ENCODE data around the gene IFNL1.
"Not testable (repeated sequence)": the region's sequence is repeated elsewhere in the genome, so short reads cannot be mapped to it uniquely, and the experiment has no call there.

The IFNL1 gene

DNA sequence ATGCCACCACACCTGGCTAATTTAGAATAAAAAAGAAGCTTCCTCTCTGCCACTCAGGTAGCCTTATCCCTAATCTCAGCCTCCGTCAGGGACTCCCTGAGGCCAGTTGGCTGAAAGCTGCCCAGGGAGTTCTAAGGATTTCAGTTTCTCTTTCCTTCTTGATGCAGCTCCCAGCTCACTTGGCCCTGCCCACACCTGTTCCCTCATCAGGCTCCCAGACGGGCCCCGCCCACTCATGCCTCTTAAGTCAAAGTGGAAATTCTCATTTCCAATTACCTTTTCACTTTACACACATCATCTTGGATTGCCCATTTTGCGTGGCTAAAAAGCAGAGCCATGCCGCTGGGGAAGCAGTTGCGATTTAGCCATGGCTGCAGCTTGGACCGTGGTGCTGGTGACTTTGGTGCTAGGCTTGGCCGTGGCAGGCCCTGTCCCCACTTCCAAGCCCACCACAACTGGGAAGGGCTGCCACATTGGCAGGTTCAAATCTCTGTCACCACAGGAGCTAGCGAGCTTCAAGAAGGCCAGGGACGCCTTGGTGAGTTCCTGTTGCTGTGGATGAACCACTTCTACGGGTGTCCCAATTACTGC, at the start of gene IFNL1:
Gene IFNL1 (plus strand): TSS at position 353 of the 591 bp plus-strand sequence. CDS start 15 bp downstream, at position 368.
- no peak for DNase-seq

DNA sequence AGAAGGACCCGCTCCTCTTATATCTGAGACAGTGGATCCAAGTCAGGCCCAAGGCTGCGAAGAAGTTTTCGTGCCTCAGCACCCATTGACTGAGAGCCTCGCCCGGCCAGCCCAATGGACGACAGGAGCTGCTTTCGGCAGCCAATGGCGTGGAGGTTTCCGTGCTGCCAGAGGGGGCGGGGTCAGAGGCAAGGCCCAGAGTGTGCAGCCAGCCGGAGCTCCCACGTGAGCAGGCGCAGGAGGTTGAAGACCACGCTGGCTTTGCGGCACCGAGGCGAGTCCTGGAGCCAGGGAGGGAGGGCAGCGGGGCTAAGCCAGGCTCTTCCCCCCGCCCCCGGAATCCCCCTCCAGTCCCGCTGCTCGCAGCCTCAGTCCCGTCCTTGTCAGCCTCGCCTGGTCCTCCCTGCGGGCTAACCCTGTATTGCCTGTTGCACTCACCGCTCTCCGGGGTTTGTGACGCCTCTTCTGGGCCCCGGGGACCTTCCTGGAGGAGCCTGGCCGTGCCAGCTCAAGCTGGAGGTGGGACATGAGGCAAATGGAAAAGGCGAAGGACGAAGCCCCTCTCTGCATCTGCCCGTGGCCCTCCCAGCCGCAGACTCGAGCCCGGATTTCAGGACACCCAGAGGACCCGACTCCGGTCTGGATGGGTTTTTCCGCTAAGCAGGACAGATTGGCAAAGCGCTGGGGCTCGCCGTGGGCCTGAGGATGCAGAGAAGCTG, 49.1 kb upstream of the IFNL1 start:
- peak; percentile 52 for DNase-seq

DNA sequence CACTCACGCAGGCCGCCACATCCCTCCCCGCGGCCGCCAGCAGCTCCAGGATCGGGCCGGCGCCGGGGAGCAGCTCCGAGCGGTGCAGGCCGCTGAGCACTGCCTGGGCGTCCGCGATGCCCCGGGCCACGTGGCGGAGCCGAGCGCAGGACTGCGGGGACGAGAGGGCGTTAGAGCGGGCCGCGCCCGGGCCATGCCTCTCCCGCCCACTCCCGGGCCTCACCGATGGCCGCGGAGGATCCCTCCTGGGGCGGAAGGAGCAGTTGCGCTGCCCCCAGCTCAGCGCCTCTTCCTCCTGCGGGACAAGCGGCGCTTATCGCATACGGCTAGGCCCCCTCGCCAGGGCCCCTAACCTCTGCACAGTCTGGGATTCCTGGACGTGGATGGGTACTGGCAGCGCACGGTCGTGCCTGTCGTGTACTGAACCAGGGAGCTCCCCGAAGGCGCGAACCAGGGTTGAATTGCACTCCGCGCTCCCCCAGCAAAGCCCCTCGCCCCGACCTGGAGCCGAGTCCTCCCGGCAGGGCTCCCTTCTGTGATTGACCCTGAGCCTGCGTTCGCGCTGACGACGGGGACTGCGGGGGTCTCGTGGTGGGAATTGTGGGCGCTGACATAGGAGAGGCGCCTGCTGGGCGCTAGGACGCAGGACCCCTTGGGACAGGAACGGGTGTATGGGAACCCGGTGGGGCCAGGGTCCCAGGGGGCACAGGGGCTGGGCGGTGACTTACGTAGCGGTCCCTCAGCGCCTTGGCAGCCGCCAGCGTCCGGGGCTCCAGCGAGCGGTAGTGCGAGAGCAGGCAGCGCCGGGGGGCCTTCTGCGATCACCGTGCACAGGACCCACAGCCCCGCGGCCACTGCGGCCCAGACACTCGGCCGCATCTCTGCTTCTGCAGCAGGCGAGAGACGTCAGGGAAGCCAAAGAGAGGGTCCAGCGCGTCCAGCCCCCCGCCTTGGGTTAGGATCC, 48.2 kb upstream of the IFNL1 start:
- no peak for DNase-seq

DNA sequence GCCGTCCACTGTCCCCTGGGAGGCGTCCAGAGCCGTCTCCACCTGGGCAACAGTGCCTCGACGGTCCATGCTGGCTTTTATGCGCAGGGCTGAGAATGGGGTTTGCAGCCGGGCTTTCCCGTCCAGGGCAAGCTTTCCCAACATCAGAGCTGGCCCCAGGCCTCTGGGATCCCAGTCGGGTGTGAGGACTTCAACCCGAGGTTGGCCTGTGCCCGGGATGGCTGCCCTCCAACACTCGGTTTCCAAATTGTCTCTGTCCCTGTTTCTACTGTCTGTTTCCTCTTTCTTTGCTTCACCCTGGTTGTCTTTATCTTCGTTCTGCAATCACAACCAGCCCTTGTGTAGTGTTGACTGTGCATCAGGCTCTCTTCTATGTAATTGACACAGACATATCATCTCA, 47.4 kb upstream of the IFNL1 start, which contains the start of gene IFNL4:
Gene IFNL4 (minus strand): TSS at position 51 of the 400 bp plus-strand sequence.
- no peak for DNase-seq

DNA sequence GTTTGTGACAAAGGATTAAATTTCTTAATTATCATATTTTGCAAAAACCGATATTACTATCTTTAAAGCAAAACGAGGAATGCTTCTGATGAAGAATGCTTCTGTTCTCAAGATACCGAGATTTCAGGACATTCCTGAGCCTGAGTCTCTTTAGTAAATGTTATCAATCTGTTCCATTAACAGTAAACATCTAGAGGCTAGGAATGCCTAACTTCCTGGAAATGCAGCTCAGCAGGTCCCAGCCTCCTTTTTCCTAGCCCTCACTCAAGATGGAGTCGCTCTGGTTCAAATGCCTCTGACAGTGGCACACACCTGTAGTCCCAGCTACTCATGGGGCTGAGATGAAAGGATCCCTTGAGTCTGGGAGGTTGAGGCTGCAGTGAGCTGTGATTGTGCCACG, 45.1 kb upstream of the IFNL1 start:
- no peak for DNase-seq

DNA sequence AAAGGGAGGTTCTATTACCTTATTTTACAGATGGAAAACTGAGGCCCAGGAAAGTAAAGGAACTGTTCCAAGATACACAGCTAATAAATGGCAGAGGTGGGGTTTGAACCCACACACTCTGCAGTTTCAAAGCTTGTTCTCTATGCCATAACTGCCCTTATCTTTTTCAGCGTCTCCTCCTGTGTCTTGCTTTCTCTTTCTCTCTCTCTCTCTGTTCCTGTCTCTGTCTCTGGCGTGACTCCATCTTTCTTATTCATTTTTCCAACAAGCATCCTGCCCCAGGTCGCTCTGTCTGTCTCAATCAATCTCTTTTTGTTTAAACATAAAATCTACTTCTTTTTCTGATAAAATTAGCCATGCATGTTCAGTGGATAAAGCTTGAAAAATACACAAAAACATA, 44.4 kb upstream of the IFNL1 start:
- no peak for DNase-seq

DNA sequence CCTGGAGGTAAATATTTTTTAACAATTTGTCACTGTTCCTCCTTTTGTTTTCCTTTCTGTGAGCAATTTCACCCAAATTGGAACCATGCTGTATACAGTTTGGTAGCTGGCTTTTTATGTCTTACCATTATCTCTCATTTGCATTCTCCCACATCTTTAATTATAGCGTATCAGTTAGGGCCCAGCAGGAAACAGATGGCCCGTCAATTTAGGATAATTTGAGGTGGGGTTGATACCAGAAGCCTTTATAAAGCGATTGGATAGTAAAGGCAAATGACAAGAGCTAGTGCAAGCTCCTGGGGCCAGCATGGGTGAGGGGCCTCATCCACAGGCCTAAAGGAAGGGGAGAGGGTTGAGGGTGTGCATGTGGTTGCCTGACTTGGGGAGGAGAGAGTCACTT, 43.7 kb upstream of the IFNL1 start:
- no peak for DNase-seq

DNA sequence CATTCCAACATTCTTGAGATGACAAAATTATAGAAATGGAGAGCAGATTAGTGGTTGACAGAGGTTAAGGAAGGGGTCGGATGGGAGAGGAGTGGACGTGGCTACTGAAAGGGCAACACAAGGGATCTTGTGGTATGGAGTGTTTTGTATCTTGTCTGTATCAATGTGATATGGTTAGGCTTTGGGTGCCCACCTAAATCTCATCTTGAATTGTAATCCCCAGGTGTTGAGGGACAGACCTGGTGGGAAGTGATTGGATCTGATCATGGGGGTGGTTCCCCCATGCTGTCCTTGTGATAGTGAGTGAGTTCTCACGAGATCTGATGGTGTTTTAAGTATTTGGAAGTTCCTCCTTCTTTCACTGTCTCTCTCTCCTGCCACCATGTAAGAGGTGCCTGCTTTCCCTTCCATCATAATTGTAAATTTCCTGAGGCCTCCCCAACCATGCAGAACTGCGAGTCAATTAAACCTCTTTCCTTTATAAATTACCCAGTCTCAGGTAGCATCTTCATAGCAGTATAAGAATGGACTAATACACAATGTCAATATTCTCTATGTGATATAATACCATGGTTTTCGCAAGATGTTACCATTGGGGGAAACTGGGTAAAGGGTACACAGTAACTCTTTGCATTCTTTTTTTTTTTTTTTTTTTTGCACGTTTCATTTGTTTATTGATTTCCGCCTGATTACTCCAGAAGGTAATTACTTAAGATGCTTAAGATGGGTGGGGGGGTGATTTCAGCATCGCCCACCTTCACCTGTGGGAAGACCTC, 42.6 kb upstream of the IFNL1 start:
- DNase-seq = no peak

DNA sequence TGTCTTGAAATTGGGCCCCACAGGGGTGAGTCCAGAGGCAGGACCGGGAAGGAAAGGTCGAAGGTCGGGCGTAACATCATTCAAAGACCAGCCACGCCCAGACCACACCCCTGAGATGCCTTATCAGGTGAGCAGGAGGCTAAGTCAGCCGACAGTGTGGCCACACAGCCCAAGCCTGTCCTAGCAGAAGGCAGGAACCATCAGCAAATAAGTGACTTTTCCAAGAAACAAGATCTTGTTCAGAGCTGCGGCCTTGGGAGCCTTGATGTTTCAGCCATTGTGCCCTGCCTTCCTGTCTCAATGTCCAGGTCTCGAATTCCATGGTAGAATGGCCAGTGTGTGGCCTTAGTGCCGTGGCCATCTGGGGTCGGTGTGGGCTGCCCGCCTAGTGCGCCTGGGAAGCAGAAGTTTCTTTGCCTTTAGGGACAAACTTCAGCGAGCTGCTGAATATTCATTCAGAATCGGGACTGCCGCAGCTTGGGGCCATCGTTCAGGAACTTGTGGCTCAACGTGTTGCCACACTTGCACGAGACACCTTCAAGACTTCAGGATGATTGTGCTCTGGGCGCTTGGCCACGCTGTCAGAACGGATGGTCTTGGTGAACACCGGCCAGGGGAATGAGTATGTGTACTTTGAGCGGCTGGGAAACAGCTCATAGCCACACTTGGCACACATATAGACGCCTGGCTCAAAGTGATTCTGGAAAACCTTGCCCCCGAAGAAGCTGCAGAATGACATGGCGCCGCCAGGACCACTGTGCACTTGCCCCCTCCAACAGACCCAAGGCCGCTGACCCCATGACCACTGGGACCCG, 41.5 kb upstream of the IFNL1 start:
- no peak for DNase-seq

DNA sequence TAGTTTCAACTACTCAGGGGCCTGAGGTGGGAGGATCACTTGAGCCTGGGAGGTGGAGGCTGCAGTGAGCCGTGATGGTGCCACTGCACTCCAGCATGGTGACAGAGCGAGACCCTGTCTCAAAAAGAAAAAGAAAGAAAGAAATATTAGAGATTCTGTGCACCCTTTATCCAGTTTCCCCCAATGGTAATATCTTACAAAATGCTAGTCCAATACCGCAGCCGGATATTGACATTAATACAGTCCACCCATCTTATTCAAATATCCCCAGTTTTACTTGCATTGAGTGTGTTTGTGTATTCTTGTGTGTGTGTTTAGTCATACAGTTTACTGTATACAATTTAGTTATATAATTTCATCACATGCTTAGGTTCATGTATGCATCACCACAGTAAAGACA, 39.0 kb upstream of the IFNL1 start:
- DNase-seq = no peak

DNA sequence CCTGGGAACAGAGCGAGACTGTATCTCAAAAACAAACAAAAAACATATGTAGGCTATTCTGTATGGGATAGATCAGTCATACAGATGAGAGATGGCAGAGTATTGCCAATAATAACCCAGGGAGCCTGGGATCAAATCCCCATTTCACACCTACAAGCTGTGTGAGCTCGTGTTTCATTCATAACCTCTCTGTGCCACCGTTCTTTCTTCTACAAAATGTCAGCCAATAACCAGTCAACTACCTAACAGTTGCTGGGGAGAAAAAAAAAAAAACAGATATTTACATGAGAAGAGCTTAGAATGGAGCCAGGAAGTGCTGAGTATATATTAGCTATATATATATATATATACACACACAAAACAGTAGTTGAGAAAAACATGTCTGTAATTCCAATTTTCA, 34.5 kb upstream of the IFNL1 start:
- no peak for DNase-seq

DNA sequence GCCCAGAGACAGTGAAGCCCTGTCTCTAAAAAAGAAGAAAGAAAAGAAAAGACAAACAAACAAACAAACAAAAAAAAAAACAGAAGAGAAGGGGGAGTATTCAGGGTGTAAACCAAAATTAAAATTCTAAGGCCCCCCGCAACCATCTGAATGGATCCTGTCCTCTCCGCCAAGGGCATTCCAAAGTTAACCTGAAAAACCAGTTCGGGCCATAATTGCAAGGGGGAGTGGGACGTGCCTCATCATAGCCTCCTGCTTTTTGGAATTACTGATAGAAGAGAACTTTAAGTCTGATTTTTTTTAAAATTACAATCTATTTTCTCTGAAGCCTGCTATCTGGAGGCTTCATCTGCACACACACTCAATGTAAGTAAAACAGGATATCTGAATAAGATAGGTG, 33.7 kb upstream of the IFNL1 start:
- no peak for DNase-seq

DNA sequence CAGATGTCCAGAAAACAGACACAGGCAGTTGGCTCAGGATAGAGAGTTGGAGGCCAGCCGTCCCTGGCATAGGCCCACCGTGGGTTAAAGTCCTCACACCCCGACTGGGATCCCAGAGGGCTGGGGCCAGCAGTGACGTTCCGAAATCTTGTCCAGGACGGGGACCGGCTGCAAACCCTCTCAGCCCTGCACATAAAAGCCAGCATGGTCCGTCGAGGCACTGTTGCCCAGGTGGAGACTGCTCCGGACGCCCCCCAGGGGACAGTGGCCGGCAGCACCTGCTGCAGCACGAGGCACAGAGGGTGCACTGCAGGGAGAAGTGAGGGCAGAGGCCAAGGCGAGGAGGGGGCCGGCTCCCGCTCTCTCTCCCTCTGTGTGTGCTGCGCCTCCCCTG, 32.3 kb upstream of the IFNL1 start:
- DNase-seq = no peak

DNA sequence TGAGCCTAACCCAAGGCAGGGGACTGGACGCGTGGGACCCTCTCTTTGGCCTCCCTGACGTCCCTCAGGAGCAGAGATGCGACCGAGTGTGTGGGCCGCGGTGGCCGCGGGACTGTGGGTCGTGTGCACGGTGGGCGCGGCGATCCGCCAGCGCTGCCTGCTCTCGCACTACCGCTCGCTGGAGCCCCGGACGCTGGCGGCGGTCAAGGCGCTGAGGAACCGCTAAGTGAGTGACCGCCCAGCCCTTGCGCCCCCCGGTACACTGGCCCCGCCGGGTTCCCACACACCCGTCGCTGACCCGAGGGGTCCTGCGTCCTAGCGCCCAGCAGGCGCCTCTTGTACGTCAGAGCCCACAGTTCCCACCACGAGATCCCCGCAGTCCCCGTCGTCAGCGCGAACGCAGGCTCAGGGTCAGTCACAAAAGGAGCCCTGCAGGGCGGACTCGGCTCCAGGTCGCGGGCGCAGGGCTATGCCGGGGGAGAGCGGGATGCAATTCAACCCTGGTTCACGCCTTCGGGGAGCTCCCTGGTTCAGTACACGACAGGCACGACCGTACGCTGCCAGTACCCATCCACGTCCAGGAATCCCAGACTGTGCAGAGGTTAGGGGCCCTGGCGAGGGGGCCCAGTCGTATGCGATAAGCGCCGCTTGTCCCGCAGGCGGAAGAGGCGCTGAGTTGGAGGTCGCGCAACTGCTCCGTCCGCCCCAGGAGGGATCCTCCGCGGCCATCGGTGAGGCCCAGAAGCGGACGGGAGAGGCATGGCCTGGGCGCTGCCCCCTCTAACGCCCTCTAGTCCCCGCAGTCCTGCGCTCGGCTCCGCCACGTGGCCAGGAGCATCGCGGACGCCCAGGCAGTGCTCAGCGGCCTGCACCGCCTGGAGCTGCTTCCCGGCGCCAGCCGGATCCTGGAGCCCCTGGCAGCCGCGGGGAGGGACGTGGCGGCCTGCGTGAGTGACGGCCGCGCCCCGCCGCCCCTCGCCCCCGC, 31.6 kb upstream of the IFNL1 start:
- no peak for DNase-seq

DNA sequence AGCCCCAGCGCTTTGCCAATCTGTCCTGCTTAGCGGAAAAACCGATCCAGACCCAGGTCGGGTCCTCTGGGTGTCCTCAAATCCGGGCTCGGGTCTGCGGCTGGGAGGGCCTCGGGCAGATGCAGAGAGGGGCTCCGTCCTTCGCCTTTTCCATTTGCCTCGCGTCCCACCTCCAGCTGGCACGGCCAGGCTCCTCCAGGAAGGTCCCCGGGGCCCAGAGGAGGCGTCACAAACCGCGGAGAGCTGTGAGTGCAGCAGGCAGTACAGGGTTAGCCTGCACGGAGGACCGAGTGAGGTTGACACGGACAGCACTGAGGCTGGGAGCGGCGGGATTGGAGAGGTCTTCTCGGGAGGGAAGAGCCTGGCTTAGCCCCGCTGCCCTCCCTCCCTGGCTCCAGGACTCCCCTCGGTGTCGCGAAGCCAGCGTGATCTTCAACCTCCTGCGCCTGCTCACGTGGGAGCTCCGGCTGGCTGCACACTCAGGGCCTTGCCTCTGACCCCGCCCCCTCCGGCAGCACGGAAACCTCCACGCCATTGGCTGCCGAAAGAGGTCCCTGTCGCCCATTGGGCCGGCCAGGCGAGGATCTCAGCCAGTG, 30.8 kb upstream of the IFNL1 start:
- DNase-seq = peak; percentile 24

DNA sequence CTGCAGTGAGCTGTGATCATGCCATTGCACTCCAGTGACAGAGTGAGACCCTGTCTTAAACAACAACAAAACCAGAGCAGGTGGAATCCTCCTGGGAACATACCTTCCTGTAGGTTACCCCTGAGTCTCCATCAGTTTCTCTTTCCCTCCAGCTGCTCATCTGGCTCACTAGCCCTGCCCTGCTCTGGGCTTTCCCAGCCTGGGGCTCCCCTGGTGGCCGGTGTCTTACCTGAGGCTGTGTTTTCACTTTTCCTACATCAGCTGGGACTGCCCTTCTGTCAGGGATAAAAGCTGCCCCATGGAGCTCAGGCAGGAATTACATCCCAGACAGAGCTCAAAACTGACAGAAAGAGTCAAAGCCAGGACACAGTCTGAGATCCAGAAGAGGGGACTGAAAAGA, 28.1 kb upstream of the IFNL1 start, which contains the start of gene IFNL2:
Gene IFNL2 (plus strand): TSS at position 312 of the 400 bp plus-strand sequence. CDS start 173 bp downstream, outside the sequence.
- DNase-seq = not testable (repeated sequence)

DNA sequence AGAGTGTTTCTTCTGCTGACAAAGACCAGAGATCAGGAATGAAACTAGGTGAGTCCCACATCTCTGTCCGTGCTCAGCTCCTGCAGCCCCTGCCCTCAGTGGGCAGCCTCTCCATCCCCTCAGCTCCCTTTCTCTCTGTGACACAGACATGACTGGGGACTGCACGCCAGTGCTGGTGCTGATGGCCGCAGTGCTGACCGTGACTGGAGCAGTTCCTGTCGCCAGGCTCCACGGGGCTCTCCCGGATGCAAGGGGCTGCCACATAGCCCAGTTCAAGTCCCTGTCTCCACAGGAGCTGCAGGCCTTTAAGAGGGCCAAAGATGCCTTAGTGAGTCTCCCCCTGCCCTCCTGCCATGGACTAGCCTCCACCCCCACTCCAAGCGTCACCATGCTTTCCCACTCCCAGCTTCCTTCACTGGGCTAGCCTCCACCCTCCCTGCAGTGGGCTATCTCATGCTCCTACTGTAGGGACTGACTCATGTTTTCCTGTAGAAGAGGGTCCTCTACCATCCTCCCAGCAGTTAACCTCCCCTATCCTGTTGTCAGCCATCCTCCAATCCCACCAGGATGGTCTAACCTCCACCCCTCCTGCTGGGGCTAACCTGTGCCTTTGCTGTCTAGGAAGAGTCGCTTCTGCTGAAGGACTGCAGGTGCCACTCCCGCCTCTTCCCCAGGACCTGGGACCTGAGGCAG, 27.5 kb upstream of the IFNL1 start:
- DNase-seq = not testable (repeated sequence)

DNA sequence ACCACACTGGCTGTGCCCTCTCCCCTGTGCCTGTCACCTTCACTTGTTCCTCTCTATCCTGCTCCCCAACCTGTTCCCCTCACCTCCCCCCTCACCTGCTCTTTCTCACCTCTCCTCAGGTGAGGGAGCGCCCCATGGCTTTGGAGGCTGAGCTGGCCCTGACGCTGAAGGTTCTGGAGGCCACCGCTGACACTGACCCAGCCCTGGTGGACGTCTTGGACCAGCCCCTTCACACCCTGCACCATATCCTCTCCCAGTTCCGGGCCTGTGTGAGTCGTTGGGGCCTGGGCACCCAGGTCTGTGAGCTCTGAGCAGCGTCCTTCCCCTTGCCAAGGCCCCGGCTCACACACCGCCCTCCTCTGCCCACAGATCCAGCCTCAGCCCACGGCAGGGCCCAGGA, 26.8 kb upstream of the IFNL1 start:
- not testable (repeated sequence) for DNase-seq
